ENCODE results near the gene GPD1. TPM values are rescaled to one million over a fixed set of nuclear protein-coding genes. Genes with fewer than 3 reads are reported as not detected.

GPD1 gene
- total RNA-seq, 4 donors from 2014 or later: 0.17 to 2.5 (median 0.60) TPM

DNA sequence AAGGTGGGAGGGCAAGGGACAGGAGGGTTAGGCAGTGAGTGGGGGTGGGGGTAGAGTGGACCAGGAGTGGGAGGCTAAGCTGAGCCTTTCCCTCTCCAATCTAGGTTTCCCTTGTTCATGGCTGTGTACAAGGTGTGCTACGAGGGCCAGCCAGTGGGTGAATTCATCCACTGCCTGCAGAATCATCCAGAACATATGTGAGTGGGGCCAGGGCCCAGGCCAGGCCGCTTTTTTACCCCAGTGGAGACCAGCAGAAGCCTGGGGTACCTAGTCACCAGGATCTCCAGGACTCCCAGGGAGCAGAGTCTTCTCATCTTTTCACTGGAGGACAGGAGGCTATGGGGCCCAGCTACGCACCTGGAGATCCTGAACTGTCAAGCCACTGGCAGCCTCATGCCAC is 5.5 kb downstream of the GPD1 start:
- TF ChIP-seq POLR2A (IDR thresholded peaks at IDR 0.05; ENCODE audit: low read depth) (no peak), POLR2AphosphoS5 (IDR thresholded peaks at IDR 0.05) (no peak), EP300 (IDR thresholded peaks at IDR 0.05) (no peak)
- TF ChIP-seq, protein P1, sequence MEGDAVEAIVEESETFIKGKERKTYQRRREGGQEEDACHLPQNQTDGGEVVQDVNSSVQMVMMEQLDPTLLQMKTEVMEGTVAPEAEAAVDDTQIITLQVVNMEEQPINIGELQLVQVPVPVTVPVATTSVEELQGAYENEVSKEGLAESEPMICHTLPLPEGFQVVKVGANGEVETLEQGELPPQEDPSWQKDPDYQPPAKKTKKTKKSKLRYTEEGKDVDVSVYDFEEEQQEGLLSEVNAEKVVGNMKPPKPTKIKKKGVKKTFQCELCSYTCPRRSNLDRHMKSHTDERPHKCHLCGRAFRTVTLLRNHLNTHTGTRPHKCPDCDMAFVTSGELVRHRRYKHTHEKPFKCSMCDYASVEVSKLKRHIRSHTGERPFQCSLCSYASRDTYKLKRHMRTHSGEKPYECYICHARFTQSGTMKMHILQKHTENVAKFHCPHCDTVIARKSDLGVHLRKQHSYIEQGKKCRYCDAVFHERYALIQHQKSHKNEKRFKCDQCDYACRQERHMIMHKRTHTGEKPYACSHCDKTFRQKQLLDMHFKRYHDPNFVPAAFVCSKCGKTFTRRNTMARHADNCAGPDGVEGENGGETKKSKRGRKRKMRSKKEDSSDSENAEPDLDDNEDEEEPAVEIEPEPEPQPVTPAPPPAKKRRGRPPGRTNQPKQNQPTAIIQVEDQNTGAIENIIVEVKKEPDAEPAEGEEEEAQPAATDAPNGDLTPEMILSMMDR (IDR thresholded peaks at IDR 0.05): no peak
- Histone ChIP-seq H3K36me3 (no peaks in the 10 kb centered on the region), H3K27ac (replicated peaks in 1 of 4) (peak overlapping the region; percentile 81 to 96 (median 85)), H3K27me3 (no peaks in the 10 kb centered on the region), H3K9me3 (no peaks in the 10 kb centered on the region), H3K4me3 (no peak overlapping the region), H3K4me1 (peaks cover 43 to 56% (median 50%) of the 10 kb centered on the region in 4 donors)
- 87% methylated on average over 2 of the region's 3 CpGs for WGBS
- no peak for DNase-seq (ENCODE audit: extremely low spot score)
- intact Hi-C loops (cut with DNase I): no loop called here

DNA sequence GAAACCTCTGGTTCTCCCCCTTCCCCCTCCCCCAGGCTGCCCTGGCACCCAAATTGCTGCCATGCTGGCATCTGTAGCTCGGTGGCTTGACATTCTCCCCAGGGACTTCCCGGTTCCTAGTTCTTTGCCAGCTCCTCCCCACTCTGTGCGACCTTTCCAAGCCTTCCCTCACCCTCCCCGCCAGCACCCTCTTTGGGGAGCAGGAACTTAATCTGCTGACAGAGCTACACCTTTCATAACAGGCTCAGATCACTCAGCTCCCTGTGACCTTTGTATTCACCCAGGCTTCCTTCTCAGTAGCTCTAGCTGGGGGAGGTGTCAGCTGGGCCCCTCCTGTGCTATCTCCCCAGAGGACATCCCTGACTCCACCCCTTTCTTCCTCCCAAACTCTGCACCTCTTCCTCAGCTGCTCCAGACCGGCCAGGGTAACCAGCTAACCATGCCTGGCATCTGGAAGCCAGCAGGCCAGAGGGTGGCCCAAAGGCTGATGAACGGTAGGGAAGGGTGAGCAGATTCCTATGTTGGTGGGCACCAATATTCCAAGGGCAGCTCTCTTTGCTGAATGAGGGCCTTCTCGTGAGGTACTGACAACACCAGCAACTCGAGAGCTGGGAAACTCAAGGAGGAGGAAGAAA is 6.4 kb downstream of the GPD1 start:
- 53% methylated on average over 8 of the region's 8 CpGs for WGBS
- Histone ChIP-seq H3K27ac (replicated peaks in 1 of 4) (peak overlapping the region; percentile 81 to 96 (median 85)), H3K36me3 (peaks cover 0 to 4% (median 2%) of the 10 kb centered on the region in 4 donors), H3K4me3 (peak overlapping the region in 1 of 4 donors; percentile 53), H3K9me3 (no peaks in the 10 kb centered on the region), H3K4me1 (peaks cover 44 to 57% (median 48%) of the 10 kb centered on the region in 4 donors), H3K27me3 (no peaks in the 10 kb centered on the region)
- TF ChIP-seq POLR2A (IDR thresholded peaks at IDR 0.05; ENCODE audit: low read depth) (no peak), EP300 (IDR thresholded peaks at IDR 0.05) (no peak), POLR2AphosphoS5 (IDR thresholded peaks at IDR 0.05) (no peak)
- TF ChIP-seq, protein P1 (IDR thresholded peaks at IDR 0.05): no peak
- DNase-seq (ENCODE audit: extremely low spot score): no peak
- intact Hi-C loops (cut with DNase I): loop anchor here (5.0 kb wide), 1 partner anchor 57 kb away; the partner anchor contains the start of gene CERS5

DNA sequence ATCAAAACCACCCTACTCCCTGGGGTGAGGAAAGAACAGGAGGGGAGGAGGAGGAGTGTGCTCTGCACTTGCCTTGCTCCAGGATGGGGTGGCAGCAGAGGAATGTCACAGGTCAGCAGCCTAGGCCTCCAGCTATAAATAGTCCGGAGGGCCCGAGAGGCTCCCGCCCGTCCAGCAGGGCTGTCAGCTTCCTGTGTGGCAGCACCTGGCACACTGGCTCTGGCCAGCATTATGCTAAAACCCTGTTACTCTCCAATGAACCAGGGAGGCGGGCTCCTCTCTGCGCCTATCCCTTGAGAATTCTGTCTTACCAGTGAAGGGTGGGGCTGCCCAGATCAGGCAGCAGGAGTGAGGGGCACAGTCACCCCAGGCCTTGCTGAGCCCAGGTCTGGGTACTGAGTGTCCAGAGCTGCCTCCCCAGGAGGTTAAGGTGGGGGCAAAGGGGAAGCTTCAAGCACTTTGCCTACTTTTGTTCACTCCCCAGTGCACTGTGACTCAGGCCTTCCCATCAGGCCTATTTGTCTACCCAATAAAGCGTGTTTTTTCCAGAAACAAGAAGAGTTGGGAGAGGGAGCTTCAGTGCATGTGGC is 7.0 kb downstream of the GPD1 start:
- H3K4me1 ChIP-seq: peaks cover 43 to 59% (median 48%) of the 10 kb centered on the region in 4 donors
- H3K27me3 ChIP-seq: no peaks in the 10 kb centered on the region
- peak overlapping the region; percentile 81 to 96 (median 85) for H3K27ac ChIP-seq (replicated peaks in 1 of 4)
- no peaks in the 10 kb centered on the region for H3K9me3 ChIP-seq
- H3K4me3 ChIP-seq: peak overlapping the region; percentile 40 to 97 (median 48)
- no peak for TF ChIP-seq EP300 (IDR thresholded peaks at IDR 0.05)
- TF ChIP-seq POLR2AphosphoS5 (IDR thresholded peaks at IDR 0.05): no peak
- peaks cover 0 to 10% (median 4%) of the 10 kb centered on the region in 4 donors for H3K36me3 ChIP-seq
- WGBS: 80% methylated on average over 3 of the region's 7 CpGs
- intact Hi-C loops (cut with DNase I): loop anchor here (5.0 kb wide), 1 partner anchor 56 kb away; the partner anchor contains the start of gene CERS5
- DNase-seq (ENCODE audit: extremely low spot score): no peak

DNA sequence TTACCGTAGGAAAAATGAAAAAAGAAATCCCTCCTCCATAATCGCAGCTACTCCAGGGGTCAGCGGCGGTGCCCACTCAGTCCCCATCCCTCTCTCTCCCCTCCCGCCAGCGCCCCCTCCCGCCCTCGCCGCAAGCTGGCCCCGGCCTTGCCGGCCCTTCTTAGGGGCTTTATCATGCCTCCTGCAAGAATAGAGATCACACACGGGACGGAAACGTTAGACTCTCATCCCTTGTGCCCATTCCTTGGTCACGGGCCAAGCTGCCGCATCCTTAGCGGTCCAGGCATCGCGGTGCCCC is 7.5 kb downstream of the GPD1 start:
- TF ChIP-seq, protein P1 (IDR thresholded peaks at IDR 0.05): no peak
- TF ChIP-seq EP300 (IDR thresholded peaks at IDR 0.05): no peak
- TF ChIP-seq POLR2AphosphoS5 (IDR thresholded peaks at IDR 0.05): no peak
- TF ChIP-seq POLR2A (IDR thresholded peaks at IDR 0.05; ENCODE audit: low read depth): no peak
- peak overlapping the region; percentile 40 to 97 (median 48) for H3K4me3 ChIP-seq
- DNase-seq (ENCODE audit: extremely low spot score): no peak

More for the DNA sequence above, 7.5 kb downstream of the GPD1 start:
- Histone ChIP-seq H3K27ac (replicated peaks in 1 of 4) (peak overlapping the region; percentile 81 to 96 (median 85)), H3K36me3 (peaks cover 0 to 15% (median 6%) of the 10 kb centered on the region in 4 donors), H3K4me1 (peaks cover 45 to 64% (median 52%) of the 10 kb centered on the region in 4 donors), H3K27me3 (no peaks in the 10 kb centered on the region), H3K9me3 (no peaks in the 10 kb centered on the region)
- WGBS: 6% methylated on average over 15 of the region's 19 CpGs
- intact Hi-C loops (cut with DNase I): loop anchor here (5.0 kb wide), 1 partner anchor 56 kb away; the partner anchor contains the start of gene CERS5
